GM20000 (cell line): ENCODE data around the gene ARHGAP32.

Experiments used
- DNase-seq: peaks from one replicate; pipeline ENCODE4 v3.0.0; 2012; ENCODE audit warnings: low spot score
- TF ChIP-seq, protein P1 (sequence below): IDR thresholded peaks from 2 replicates; pipeline ENCODE4 v1.5.1; 2012; ENCODE audit warnings: mild to moderate bottlenecking, control low read depth; ENCODE audit errors: extremely low read depth, missing control alignments

ARHGAP32 gene

DNA sequence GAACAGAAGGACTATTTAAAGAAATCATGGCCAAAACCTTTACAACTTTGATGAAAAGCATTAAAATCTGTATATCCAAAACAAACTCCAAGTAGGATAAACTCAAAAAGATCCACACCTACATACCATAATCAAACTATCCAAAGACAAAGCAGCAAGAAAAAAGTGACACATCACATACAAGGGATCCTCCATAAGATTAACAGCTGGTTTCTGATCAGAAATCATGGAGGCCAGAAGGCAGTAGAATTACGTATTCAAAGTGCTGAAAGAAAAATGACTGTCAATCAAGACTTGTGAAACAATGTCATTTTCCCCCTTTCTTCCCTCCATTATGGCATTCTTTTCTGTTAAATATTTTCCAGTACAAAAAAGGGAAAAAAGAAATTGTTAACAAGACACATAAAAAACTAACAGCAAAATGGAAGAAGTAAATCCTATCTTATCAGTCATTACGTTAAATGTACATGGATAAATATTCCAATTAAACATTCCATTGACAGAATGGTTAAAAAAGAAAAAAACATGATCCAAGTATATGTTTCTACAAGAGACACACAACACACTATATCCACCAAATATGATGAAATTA, 34.2 kb upstream of the ARHGAP32 start:
- TF ChIP-seq, protein P1, sequence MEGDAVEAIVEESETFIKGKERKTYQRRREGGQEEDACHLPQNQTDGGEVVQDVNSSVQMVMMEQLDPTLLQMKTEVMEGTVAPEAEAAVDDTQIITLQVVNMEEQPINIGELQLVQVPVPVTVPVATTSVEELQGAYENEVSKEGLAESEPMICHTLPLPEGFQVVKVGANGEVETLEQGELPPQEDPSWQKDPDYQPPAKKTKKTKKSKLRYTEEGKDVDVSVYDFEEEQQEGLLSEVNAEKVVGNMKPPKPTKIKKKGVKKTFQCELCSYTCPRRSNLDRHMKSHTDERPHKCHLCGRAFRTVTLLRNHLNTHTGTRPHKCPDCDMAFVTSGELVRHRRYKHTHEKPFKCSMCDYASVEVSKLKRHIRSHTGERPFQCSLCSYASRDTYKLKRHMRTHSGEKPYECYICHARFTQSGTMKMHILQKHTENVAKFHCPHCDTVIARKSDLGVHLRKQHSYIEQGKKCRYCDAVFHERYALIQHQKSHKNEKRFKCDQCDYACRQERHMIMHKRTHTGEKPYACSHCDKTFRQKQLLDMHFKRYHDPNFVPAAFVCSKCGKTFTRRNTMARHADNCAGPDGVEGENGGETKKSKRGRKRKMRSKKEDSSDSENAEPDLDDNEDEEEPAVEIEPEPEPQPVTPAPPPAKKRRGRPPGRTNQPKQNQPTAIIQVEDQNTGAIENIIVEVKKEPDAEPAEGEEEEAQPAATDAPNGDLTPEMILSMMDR: no peak
- DNase-seq: no peak

DNA sequence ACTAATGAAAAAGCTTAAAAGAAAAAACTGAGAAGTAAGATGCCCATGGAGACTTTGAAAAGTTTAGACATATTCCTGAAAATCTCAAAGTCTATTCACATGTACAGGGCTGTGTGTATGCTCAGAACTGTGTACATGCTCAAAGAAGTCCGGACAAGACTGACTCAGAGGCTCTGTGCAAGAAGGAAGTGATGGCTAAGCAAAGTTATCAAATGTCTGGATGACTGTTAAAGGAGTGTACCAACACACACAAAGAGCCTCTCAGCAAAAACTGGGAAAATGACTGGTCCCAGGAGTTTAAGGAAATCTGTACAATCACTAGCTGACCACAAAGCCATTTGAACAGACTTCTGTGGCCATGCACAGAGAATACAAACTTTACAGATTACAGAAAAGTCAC, 33.1 kb upstream of the ARHGAP32 start:
- TF ChIP-seq, protein P1: no peak

DNA sequence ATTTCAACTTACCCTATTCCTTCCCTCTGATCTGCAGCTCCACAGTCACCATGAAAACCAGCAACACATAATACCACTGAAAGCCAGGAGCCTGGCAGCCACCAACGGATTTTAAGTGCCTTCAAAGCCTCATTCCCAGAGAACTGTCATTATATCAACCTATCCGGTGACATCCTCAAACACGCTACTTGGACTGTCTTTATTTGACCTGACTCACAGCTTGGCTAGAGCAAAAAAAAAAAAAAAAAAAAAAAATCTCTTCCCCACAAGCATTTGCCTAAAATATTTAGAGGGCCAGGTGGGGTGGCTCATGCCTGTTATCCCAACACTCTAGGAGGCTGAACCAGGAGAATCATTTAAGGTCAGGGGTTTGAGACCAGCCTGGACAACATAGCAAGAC, 32.4 kb upstream of the ARHGAP32 start:
- TF ChIP-seq, protein P1: no peak
- DNase-seq: no peak

More for the DNA sequence above, 33.1 kb upstream of the ARHGAP32 start:
- no peak for DNase-seq

DNA sequence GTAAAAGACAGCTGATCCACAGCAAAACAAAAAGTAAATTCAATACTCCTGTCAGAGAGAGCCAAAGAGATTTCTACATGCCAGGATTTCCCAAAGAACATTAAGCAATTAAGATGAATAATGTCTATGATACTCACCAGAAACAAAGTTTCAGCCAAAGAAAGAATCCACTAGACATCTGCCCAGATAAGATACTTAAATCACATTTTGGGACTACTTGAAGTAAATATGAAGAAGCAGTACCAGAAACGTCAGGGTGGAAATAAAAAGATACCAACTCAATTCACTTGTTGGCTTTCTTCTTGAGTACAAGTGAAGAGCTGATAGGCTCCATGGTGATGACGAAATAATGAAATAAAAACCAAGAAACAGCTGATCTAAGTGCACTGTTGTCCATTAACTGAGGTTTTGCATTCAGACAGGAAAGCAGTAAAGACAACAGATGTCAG, 31.6 kb upstream of the ARHGAP32 start:
- DNase-seq: no peak
- TF ChIP-seq, protein P1: no peak

DNA sequence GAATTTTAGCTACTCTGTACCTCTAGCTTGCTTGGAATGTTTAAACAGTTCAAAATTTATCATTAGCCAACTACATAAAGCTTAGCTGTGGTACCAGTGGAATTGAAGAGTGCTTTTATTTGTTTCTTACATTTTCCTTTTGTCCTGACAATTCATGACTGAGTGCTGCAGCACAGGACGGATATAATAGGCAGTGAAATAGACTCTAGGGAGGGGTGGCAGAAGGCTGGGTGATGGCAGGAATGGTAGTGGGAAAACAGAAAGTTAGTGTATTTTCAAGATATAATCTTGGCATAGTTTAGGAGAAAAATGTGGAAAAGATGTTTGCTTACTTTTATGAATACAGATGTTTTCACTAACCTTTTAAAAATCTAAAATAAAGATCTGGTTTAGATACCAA, 31.1 kb upstream of the ARHGAP32 start:
- DNase-seq: no peak

DNA sequence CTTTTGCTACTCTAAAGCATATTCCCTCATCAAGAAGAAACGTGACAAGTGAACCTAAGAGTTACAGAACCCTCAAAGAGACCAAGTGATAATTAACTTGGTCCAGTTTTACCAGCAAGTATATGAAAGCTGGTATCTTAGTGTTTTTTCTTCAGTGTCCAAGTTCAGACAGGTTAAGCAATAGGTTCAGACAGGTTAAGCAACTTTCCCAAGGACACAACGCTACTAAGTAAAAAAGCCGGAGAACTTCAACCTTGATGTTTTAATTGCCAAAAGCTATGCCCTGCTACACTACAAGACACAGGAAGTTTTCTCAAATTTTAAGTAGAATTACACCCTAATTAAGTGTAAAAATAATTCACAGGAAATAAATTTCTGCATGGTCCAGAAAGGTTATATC, 30.0 kb upstream of the ARHGAP32 start:
- TF ChIP-seq, protein P1: no peak
- DNase-seq: no peak

More for the DNA sequence above, 31.1 kb upstream of the ARHGAP32 start:
- TF ChIP-seq, protein P1: no peak

DNA sequence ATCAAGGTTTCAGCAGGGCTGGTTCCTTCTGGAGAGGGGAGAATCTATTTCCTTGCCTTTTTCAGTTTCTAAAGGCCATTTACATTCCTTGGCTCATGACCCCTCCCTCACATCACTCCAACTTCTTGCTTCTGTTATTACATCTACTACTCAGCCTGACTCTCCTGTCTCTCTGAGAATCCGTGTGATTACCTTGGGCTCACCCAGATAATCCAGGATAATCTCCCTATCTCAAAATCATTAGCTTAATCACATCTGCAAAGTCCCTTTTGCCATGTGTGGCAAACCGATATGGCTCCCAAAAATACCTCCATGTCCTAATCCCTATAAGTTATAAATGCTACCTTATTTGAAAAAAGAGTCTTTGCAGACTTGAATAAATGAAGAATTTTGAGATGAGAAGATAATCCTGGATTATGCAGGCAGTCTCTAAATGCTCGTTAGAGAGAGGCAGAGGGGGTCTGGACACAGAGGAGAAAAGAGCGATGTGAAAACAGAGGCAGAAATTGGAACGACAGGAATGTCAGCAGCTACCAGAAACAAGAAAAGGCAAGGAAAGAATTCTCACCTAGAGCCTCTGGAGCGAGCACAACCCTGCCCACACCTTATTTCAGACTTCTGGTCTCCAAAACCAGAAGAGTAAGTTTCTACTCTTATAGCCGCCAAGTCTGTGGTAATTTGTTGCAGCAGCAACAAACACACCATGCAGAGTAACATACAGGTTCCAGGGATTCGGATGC, 23.6 kb upstream of the ARHGAP32 start:
- DNase-seq: no peak
- TF ChIP-seq, protein P1: no peak
